ENCODE data around the gene PLP2.

The PLP2 gene

GRCh38 chrX:49212209-49212608 is 40.5 kb downstream of the PLP2 start:
- no peak for DNase-seq

GRCh38 chrX:49212861-49213260 is 41.2 kb downstream of the PLP2 start:
- no peak for DNase-seq

- no peak for DNase-seq
These were observed 42.7 kb downstream of the PLP2 start for GRCh38 chrX:49214416-49214815.

- DNase-seq = no peak
These were observed 43.4 kb downstream of the PLP2 start for GRCh38 chrX:49214996-49215526.

- DNase-seq = no peak
These were observed 48.4 kb downstream of the PLP2 start for GRCh38 chrX:49220100-49220499.

- no peak for DNase-seq
These were observed 50.2 kb downstream of the PLP2 start for GRCh38 chrX:49221868-49222267.

All from NCI-H524 (cell line).